ENCODE measurements around the gene RNF26.
"Not testable (repeated sequence)": the region's sequence is repeated elsewhere in the genome, so short reads cannot be mapped to it uniquely, and the experiment has no call there.

DNA sequence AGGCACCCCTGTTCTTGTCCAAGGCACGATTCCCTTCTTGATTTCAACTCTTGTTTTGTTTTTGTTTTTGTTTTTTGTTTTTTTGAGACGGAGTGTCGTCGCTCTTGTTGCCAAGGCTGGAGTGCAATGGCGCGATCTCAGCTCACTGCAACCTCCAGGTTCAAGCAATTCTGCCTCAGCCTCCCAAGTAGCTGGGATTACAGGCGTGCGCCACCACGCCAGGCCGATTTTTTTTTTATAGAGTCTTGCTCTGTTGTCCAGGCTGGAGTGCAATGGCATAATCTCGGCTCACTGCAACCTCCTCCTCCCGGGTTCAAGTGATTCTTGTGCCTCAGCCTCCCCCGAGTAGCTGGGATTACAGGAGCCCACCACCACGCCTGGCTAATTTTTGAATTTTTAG is 48.2 kb downstream of the RNF26 start:
- TF ChIP-seq, protein P1, sequence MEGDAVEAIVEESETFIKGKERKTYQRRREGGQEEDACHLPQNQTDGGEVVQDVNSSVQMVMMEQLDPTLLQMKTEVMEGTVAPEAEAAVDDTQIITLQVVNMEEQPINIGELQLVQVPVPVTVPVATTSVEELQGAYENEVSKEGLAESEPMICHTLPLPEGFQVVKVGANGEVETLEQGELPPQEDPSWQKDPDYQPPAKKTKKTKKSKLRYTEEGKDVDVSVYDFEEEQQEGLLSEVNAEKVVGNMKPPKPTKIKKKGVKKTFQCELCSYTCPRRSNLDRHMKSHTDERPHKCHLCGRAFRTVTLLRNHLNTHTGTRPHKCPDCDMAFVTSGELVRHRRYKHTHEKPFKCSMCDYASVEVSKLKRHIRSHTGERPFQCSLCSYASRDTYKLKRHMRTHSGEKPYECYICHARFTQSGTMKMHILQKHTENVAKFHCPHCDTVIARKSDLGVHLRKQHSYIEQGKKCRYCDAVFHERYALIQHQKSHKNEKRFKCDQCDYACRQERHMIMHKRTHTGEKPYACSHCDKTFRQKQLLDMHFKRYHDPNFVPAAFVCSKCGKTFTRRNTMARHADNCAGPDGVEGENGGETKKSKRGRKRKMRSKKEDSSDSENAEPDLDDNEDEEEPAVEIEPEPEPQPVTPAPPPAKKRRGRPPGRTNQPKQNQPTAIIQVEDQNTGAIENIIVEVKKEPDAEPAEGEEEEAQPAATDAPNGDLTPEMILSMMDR (IDR thresholded peaks at IDR 0.05) = not testable (repeated sequence)
- not testable (repeated sequence) for TF ChIP-seq ZFX (IDR thresholded peaks at IDR 0.05; ENCODE audit: borderline replicate concordance)
